A549 (cell line): Measurements from ENCODE around the gene CLCF1.

Experiments used
- EP300 ChIP-seq, 2 experiments: fragments of >200 bp; sonication (Bioruptor Twin); formaldehyde crosslinking; IDR thresholded peaks; 2 replicates in 1 of 2; 3 replicates in 1 of 2; pipeline ENCODE4 v1.6.1; 2016 to 2017
- JUN ChIP-seq, 2 experiments: fragments of >200 bp; sonication (Bioruptor Twin); formaldehyde crosslinking; IDR thresholded peaks; 2 replicates in 1 of 2; 3 replicates in 1 of 2; pipeline ENCODE4 v1.6.1; 2016 to 2017
- JUNB ChIP-seq: fragments of >200 bp; sonication (Bioruptor Twin); formaldehyde crosslinking; IDR thresholded peaks from 2 replicates; pipeline ENCODE4 v1.6.1; 2016
- MAFK ChIP-seq: fragments of 450-650 bp; IDR thresholded peaks from 2 replicates; pipeline ENCODE4 v1.6.1; 2014; ENCODE audit not compliant: partially characterized antibody
- MAX ChIP-seq: IDR thresholded peaks from 2 replicates; pipeline ENCODE4 v1.6.1; 2012
- NR3C1 ChIP-seq: fragments of >200 bp; sonication (Bioruptor Twin); formaldehyde crosslinking; IDR thresholded peaks from 3 replicates; pipeline ENCODE4 v1.6.1; 2017
- POLR2A ChIP-seq: IDR thresholded peaks from 2 replicates; pipeline ENCODE4 v1.6.1; 2012; ENCODE audit warnings: mild to moderate bottlenecking, low read length
- RFX5 ChIP-seq: fragments of 450-650 bp; IDR thresholded peaks from 2 replicates; pipeline ENCODE4 v1.7.1; 2014; ENCODE audit warnings: antibody characterized with exemption, mild to moderate bottlenecking, moderate library complexity
- RNF2 ChIP-seq: fragments of 200-600 bp; sonication (generic); IDR thresholded peaks from 2 replicates; pipeline ENCODE4 v1.6.1; 2016; ENCODE audit warnings: low read depth, mild to moderate bottlenecking, antibody characterized with exemption, moderate library complexity, borderline replicate concordance
- ZFP36 ChIP-seq: fragments of 450-650 bp; IDR thresholded peaks from 2 replicates; pipeline ENCODE4 v1.6.1; 2014; ENCODE audit warnings: borderline replicate concordance; ENCODE audit not compliant: partially characterized antibody
- TF ChIP-seq, protein P1 (sequence below): fragments of >200 bp; sonication (Bioruptor Twin); formaldehyde crosslinking; IDR thresholded peaks from 3 replicates; pipeline ENCODE4 v1.5.1; 2016

DNA sequence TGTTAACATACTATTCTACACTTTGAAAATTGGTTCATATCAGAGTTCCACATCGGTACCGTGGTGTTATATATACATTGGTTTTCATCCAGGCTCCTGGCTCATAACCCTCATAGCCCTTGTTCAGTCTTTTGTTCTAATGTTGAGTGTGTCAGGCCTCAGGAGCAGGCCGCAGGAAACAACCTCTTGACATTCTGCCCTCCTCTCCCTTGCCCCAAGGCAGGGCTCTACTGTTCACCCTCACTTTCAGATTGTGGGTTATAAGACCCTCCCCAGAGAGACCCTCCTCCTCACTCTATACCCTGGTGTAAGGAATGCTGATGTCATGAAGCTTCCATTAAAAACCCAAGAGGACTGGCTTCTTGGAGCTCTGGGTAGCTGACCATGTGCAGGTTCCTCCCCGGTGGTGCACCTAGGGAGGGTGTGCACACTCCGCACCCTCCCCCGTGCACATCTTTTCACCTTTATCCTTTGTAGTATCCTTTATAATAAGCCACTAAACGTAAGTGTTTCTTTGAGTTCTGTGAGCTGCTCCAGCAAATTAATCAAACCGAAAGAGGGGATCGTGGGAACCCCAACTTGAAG lies 58.0 kb downstream of the CLCF1 start:
- TF ChIP-seq POLR2A (no peak), MAFK (no peak), RNF2 (no peak), JUNB (no peak), MAX (no peak), EP300 (IDR thresholded peaks at IDR 0.05) (no peak), JUN (IDR thresholded peaks at IDR 0.05) (no peak), RFX5 (no peak), NR3C1 (no peak), ZFP36 (no peak)
- TF ChIP-seq, protein P1, sequence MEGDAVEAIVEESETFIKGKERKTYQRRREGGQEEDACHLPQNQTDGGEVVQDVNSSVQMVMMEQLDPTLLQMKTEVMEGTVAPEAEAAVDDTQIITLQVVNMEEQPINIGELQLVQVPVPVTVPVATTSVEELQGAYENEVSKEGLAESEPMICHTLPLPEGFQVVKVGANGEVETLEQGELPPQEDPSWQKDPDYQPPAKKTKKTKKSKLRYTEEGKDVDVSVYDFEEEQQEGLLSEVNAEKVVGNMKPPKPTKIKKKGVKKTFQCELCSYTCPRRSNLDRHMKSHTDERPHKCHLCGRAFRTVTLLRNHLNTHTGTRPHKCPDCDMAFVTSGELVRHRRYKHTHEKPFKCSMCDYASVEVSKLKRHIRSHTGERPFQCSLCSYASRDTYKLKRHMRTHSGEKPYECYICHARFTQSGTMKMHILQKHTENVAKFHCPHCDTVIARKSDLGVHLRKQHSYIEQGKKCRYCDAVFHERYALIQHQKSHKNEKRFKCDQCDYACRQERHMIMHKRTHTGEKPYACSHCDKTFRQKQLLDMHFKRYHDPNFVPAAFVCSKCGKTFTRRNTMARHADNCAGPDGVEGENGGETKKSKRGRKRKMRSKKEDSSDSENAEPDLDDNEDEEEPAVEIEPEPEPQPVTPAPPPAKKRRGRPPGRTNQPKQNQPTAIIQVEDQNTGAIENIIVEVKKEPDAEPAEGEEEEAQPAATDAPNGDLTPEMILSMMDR: no peak
